H1 (cell line): Measurements from ENCODE around the gene SHISAL1. TPM values are rescaled to one million over a fixed set of nuclear protein-coding genes. Genes with fewer than 3 reads are reported as not detected.

Experiments used
- CTCF ChIA-PET: fragments of 300-600 bp; sonication (Branson Sonifier 250); formaldehyde crosslinking; loops from one replicate; lab custom pipeline; 2021; ENCODE audit not compliant: partially characterized antibody; lab: Charles Lee
- POLR2A ChIA-PET: fragments of 300-600 bp; sonication (Branson Sonifier 250); formaldehyde crosslinking; loops from one replicate; lab custom pipeline; 2021; ENCODE audit warnings: inconsistent platforms; ENCODE audit not compliant: partially characterized antibody; lab: Charles Lee
- DNase-seq, 2 experiments: peaks; one replicate each; pipeline versions ENCODE4 v3.0.0 to v3.0.0-alpha.2; 2010 to 2022; ENCODE audit warnings: low spot score in 2 of 2, low read depth in 1 of 2, mixed read lengths in 1 of 2
- FAIRE-seq: peaks from 2 replicates; lab custom pipeline; 2011; peaks lifted over from hg19 to GRCh38; lab: Jason Lieb, UNC
- H2AFZ ChIP-seq: 2 replicates; pipeline ENCODE4 v1.8.1; 2012; ENCODE audit warnings: low read length, inconsistent platforms
- H2AK5ac ChIP-seq: 2 replicates; pipeline ENCODE4 v1.6.1; 2013; ENCODE audit warnings: low read depth, low read length
- H2BK120ac ChIP-seq: replicated peaks from 2 replicates; pipeline ENCODE3; 2013; ENCODE audit warnings: low read depth, low read length, inconsistent platforms
- H2BK12ac ChIP-seq: 2 replicates; pipeline ENCODE4 v1.6.1; 2013; ENCODE audit warnings: low read depth, low read length
- H2BK15ac ChIP-seq: 2 replicates; pipeline ENCODE4 v1.6.1; 2013; ENCODE audit warnings: low read length
- H2BK20ac ChIP-seq: 2 replicates; pipeline ENCODE4 v1.6.1; 2013; ENCODE audit warnings: low read length
- H2BK5ac ChIP-seq: 2 replicates; pipeline ENCODE4 v1.6.1; 2013; ENCODE audit warnings: low read depth, low read length
- H3K14ac ChIP-seq: 2 replicates; pipeline ENCODE4 v1.6.1; 2013; ENCODE audit warnings: inconsistent platforms; ENCODE audit not compliant: insufficient read length
- H3K18ac ChIP-seq: 2 replicates; pipeline ENCODE4 v1.6.1; 2013; ENCODE audit warnings: low read length; ENCODE audit errors: extremely low read depth
- H3K23ac ChIP-seq: 2 replicates; pipeline ENCODE4 v1.6.1; 2013; ENCODE audit warnings: inconsistent platforms; ENCODE audit not compliant: insufficient read length
- H3K23me2 ChIP-seq: 2 replicates; pipeline ENCODE4 v1.6.1; 2013; ENCODE audit warnings: low read depth, low read length
- H3K27ac ChIP-seq: 2 replicates; pipeline ENCODE4 v1.6.1; 2011; ENCODE audit warnings: low read depth, low read length, inconsistent platforms
- H3K27me3 ChIP-seq, 4 experiments: replicated peaks in 1 of 4; 1 replicate in 1 of 4; 2 replicates in 3 of 4; pipeline versions ENCODE4 v1.6.1 to v1.8.1; 2011 to 2013; ENCODE audit warnings: low read length in 3 of 4, mild to moderate bottlenecking in 3 of 4, inconsistent platforms in 2 of 4, mixed read lengths in 2 of 4, moderate library complexity in 1 of 4; ENCODE audit not compliant: control insufficient read depth in 3 of 4, insufficient read depth in 3 of 4; ENCODE audit errors: extremely low read depth in 1 of 4
- H3K36me3 ChIP-seq, 4 experiments: 2 replicates each; pipeline versions ENCODE4 v1.6.1 to v1.8.1; 2011 to 2013; ENCODE audit warnings: mild to moderate bottlenecking in 4 of 4, low read length in 3 of 4, moderate library complexity in 2 of 4, control low read depth in 1 of 4, inconsistent platforms in 1 of 4; ENCODE audit not compliant: insufficient read depth in 4 of 4, control insufficient read depth in 2 of 4
- H3K4ac ChIP-seq: replicated peaks from 2 replicates; pipeline ENCODE3; 2013; ENCODE audit warnings: low read length, low read depth, mixed read lengths, inconsistent platforms; ENCODE audit not compliant: insufficient read length
- H3K4me1 ChIP-seq, 4 experiments: replicated peaks in 1 of 4; 1 replicate in 1 of 4; 2 replicates in 3 of 4; pipeline versions ENCODE4 v1.6.1 to v1.8.1; 2011 to 2013; ENCODE audit warnings: low read length in 3 of 4, inconsistent platforms in 2 of 4, mixed read lengths in 1 of 4; ENCODE audit not compliant: insufficient read depth in 4 of 4, control insufficient read depth in 3 of 4
- H3K4me2 ChIP-seq, 2 experiments: 2 replicates each; pipeline versions ENCODE4 v1.6.1 to v1.8.1; 2011 to 2013; ENCODE audit warnings: low read depth in 2 of 2, low read length in 2 of 2, control low read depth in 1 of 2, inconsistent platforms in 1 of 2, mild to moderate bottlenecking in 1 of 2; ENCODE audit not compliant: insufficient read depth in 1 of 2
- H3K4me3 ChIP-seq, 4 experiments: fragments of 200-600, 300-600 bp in 1 of 4; sonication (generic), shearing (Covaris generic), sonication (Bioruptor Twin) in 1 of 4; 2 replicates each; pipeline versions ENCODE4 v1.5.1 to v1.8.1; 2011 to 2016; ENCODE audit warnings: low read length in 4 of 4, low read depth in 3 of 4, control low read depth in 2 of 4, inconsistent platforms in 2 of 4, mild to moderate bottlenecking in 2 of 4, mixed read lengths in 1 of 4, moderate library complexity in 1 of 4; ENCODE audit not compliant: insufficient read depth in 2 of 4; ENCODE audit errors: extremely low read depth in 1 of 4
- H3K56ac ChIP-seq: replicated peaks from 2 replicates; pipeline ENCODE3; 2013; ENCODE audit warnings: low read depth, mild to moderate bottlenecking, mixed read lengths, low read length, inconsistent platforms; ENCODE audit not compliant: insufficient read length
- H3K79me1 ChIP-seq: 2 replicates; pipeline ENCODE4 v1.6.1; 2013; ENCODE audit warnings: low read depth, low read length, control low read depth
- H3K79me2 ChIP-seq, 2 experiments: 2 replicates each; pipeline versions ENCODE4 v1.6.1 to v1.8.1; 2012 to 2013; ENCODE audit warnings: low read length in 2 of 2, mild to moderate bottlenecking in 2 of 2, inconsistent platforms in 1 of 2; ENCODE audit not compliant: insufficient read depth in 2 of 2, control insufficient read depth in 1 of 2
- H3K9ac ChIP-seq, 4 experiments: replicated peaks in 1 of 4; 1 replicate in 1 of 4; 2 replicates in 3 of 4; pipeline versions ENCODE4 v1.6.1 to v1.8.1; 2011 to 2013; ENCODE audit warnings: low read depth in 3 of 4, low read length in 3 of 4, control low read depth in 2 of 4, mild to moderate bottlenecking in 2 of 4, moderate library complexity in 2 of 4, inconsistent platforms in 1 of 4; ENCODE audit errors: extremely low read depth in 1 of 4
- H3K9me3 ChIP-seq, 2 experiments: 2 replicates each; pipeline versions ENCODE4 v1.6.1 to v1.8.1; 2012 to 2013; ENCODE audit warnings: mild to moderate bottlenecking in 2 of 2, moderate library complexity in 2 of 2, control low read depth in 1 of 2, inconsistent platforms in 1 of 2, low read depth in 1 of 2, low read length in 1 of 2, mixed read lengths in 1 of 2; ENCODE audit not compliant: insufficient read depth in 2 of 2
- H4K20me1 ChIP-seq, 2 experiments: replicated peaks in 1 of 2; 2 replicates each; pipeline versions ENCODE3 to v1.8.1; 2011 to 2013; ENCODE audit warnings: inconsistent platforms in 2 of 2, low read length in 2 of 2, mild to moderate bottlenecking in 1 of 2; ENCODE audit not compliant: insufficient read depth in 2 of 2, control insufficient read depth in 1 of 2
- H4K5ac ChIP-seq: 2 replicates; pipeline ENCODE4 v1.6.1; 2013; ENCODE audit warnings: low read length, low read depth, mixed read lengths, inconsistent platforms; ENCODE audit not compliant: insufficient read length
- H4K8ac ChIP-seq: 2 replicates; pipeline ENCODE4 v1.8.0; 2013; ENCODE audit warnings: mild to moderate bottlenecking, moderate library complexity, low read length, inconsistent platforms; ENCODE audit not compliant: insufficient read depth; ENCODE audit errors: extremely low read depth
- H4K91ac ChIP-seq: replicated peaks from 2 replicates; pipeline ENCODE3; 2013; ENCODE audit warnings: low read length, mixed read lengths, inconsistent platforms; ENCODE audit not compliant: insufficient read length
- ATF3 ChIP-seq: IDR thresholded peaks from 2 replicates; pipeline ENCODE4 v1.6.1; 2011; ENCODE audit warnings: low read depth, mild to moderate bottlenecking, low read length; ENCODE audit not compliant: insufficient read depth
- CBX5 ChIP-seq: fragments of 300-800, 300-1000 bp; sonication (generic); IDR thresholded peaks from 2 replicates; pipeline ENCODE4 v1.7.1; 2016; ENCODE audit warnings: antibody characterized with exemption, low read length, low read depth
- CBX8 ChIP-seq: fragments of 300-800, 300-1000 bp; sonication (generic); IDR thresholded peaks from 2 replicates; pipeline ENCODE4 v1.7.1; 2016; ENCODE audit warnings: low read depth, low read length, borderline replicate concordance
- EP300 ChIP-seq, 2 experiments: IDR thresholded peaks; 1 replicate in 1 of 2; 2 replicates in 1 of 2; pipeline ENCODE4 v1.6.1; 2011 to 2012; ENCODE audit warnings: low read depth in 2 of 2, low read length in 2 of 2, mild to moderate bottlenecking in 2 of 2, borderline replicate concordance in 1 of 2, inconsistent platforms in 1 of 2, moderate library complexity in 1 of 2
- HDAC2 ChIP-seq, 2 experiments: fragments of 300-600 bp in 1 of 2; sonication (generic) in 1 of 2; IDR thresholded peaks; 2 replicates each; pipeline ENCODE4 v1.6.1; 2011 to 2012; ENCODE audit warnings: low read depth in 2 of 2, low read length in 2 of 2, mild to moderate bottlenecking in 2 of 2, moderate library complexity in 2 of 2, borderline replicate concordance in 1 of 2, inconsistent platforms in 1 of 2
- JUND ChIP-seq: IDR thresholded peaks from 2 replicates; pipeline ENCODE4 v1.6.1; 2011; ENCODE audit warnings: mild to moderate bottlenecking, improper control_type of control experiment, low read length
- KDM4A ChIP-seq: IDR thresholded peaks from one replicate; pipeline ENCODE4 v1.7.1; 2012; ENCODE audit warnings: low read depth, mild to moderate bottlenecking, moderate library complexity, low read length, inconsistent platforms; ENCODE audit not compliant: severe bottlenecking
- RNF2 ChIP-seq: fragments of 200-900, 300-1000 bp; sonication (generic); IDR thresholded peaks from 2 replicates; pipeline ENCODE4 v1.7.1; 2016; ENCODE audit warnings: borderline replicate concordance, low read depth, mild to moderate bottlenecking, antibody characterized with exemption, low read length; ENCODE audit not compliant: poor library complexity, severe bottlenecking; ENCODE audit errors: missing control alignments
- SIX5 ChIP-seq: IDR thresholded peaks from 2 replicates; pipeline ENCODE4 v1.6.1; 2011; ENCODE audit warnings: mild to moderate bottlenecking, low read depth, low read length
- TBP ChIP-seq: IDR thresholded peaks from 2 replicates; pipeline ENCODE4 v1.6.1; 2011; ENCODE audit warnings: low read depth, low read length, improper control_type of control experiment
- ZNF274 ChIP-seq: IDR thresholded peaks from 2 replicates; pipeline ENCODE4 v1.7.0; 2012; ENCODE audit warnings: low read length, borderline replicate concordance; ENCODE audit errors: extremely low read depth
- WGBS, 2 experiments: shearing (Covaris generic) in 1 of 2; methylation state at CpG; one replicate each; pipeline versions ENCODE4 v1.1.6 to v1.1.7; 2013 to 2015; ENCODE audit warnings: low lambda C conversion rate in 2 of 2, mixed read lengths in 2 of 2, inconsistent platforms in 1 of 2, low coverage in 1 of 2, missing lambda C conversion rate in 1 of 2; ENCODE audit not compliant: insufficient replicate concordance in 2 of 2, insufficient coverage in 1 of 2, insufficient read length in 1 of 2; ENCODE audit errors: extremely low coverage in 1 of 2, missing lambda C conversion rate in 1 of 2; 5-methylcytosine and 5-hydroxymethylcytosine counted together
- polyA plus RNA-seq, 7 experiments: library from polyadenylated mRNA; depleted of rRNA in 3 of 7; stranded (reverse) in 5 of 7; unstranded in 2 of 7; fragments of >200 nt in 5 of 7; fragments of 200-250 nt in 2 of 7; gene quantifications; 1 replicate in 5 of 7; 2 replicates in 1 of 7; 4 replicates in 1 of 7; pipeline versions ENCODE4 v1.2.1 to v1.2.3, GENCODE V29; 2011 to 2013; ENCODE audit warnings: missing spikeins in 2 of 7, mixed read lengths in 2 of 7
- total RNA-seq: library from RNA; stranded (reverse); fragmentation: NEBNext Ultra II Directional; extraction: Animal tissue kit (Norgen Biotek cat#: 25700); gene quantifications from 2 replicates; pipeline ENCODE4 v1.2.1, GENCODE V29; 2021

Gene SHISAL1
- total and polyA plus RNA-seq, 2 of the 8 experiments (the other 6 are each of a cell fraction or from before 2014, with no cell fraction given): 3.7 to 5.8 TPM

GRCh38 chr22:44211256-44211945 is 101.3 kb downstream of the SHISAL1 start:
- 79% methylated on average over 5 of the region's 6 CpGs; no CpG with 5 or more reads in 1 of the 2 experiments for WGBS, 2 experiments
- no peak overlapping the region for H3K56ac ChIP-seq
- 0 out of 4 replicates have a peak, but pooled peaks cover 0 to 3% of the 10 kb centered on the region in 2 experiments for H3K9me3 ChIP-seq
- H2BK120ac ChIP-seq: no peak overlapping the region
- no peak overlapping the region for H2AFZ ChIP-seq
- H3K18ac ChIP-seq: no peak overlapping the region
- H3K79me1 ChIP-seq: no peaks in the 10 kb centered on the region
- no peak overlapping the region for H4K8ac ChIP-seq
- H3K14ac ChIP-seq: no peak overlapping the region
- peaks cover 0 to 5% of the 10 kb centered on the region in 2 experiments for H4K20me1 ChIP-seq
- H2BK5ac ChIP-seq: no peak overlapping the region
- ChIA-PET POLR2A (interaction anchor here (0.6 kb wide), 1 partner anchor 50 kb away, joined by 4 read pairs; no protein-coding TSS in a partner anchor), CTCF (interaction anchor here (0.9 to 1.8 kb wide), 2 partner anchors 10 to 414 kb away, joined by 3 to 5 read pairs; no protein-coding TSS in a partner anchor)
- H3K4ac ChIP-seq: no peak overlapping the region
- H2BK15ac ChIP-seq: no peak overlapping the region
- no peak overlapping the region for H3K27ac ChIP-seq
- H3K27me3 ChIP-seq: no peaks in the 10 kb centered on the region
- no peaks in the 10 kb centered on the region for H3K79me2 ChIP-seq
- peaks cover 7% of the 10 kb centered on the region; the same call in 1 of the 2 replicates for H3K23me2 ChIP-seq
- no peaks in the 10 kb centered on the region; a peak in 1 of 8 replicates for H3K36me3 ChIP-seq
- no peak overlapping the region for H3K4me2 ChIP-seq
- H2BK12ac ChIP-seq: peak overlapping the region; percentile 7; the same call in 1 of the 2 replicates
- no peak for DNase-seq
- FAIRE-seq: no peak
- H3K4me3 ChIP-seq: no peak overlapping the region
- no peak overlapping the region for H2BK20ac ChIP-seq
- H4K5ac ChIP-seq: no peak overlapping the region
- no peak overlapping the region for H3K23ac ChIP-seq
- no peaks in the 10 kb centered on the region; a peak in 1 of 7 replicates for H3K4me1 ChIP-seq
- H4K91ac ChIP-seq: no peak overlapping the region
- no peak overlapping the region for H2AK5ac ChIP-seq
- no peak overlapping the region for H3K9ac ChIP-seq
- TF ChIP-seq HDAC2 (IDR thresholded peaks at IDR 0.05; ENCODE audit: borderline replicate concordance in 1 of 2, low read depth in 2 of 2, low read length in 2 of 2) (no peak), ATF3 (no peak), TBP (no peak), EP300 (IDR thresholded peaks at IDR 0.05; ENCODE audit: borderline replicate concordance in 1 of 2, low read depth in 2 of 2, low read length in 2 of 2) (no peak), JUND (no peak), RNF2 (no peak), KDM4A (no peak), CBX5 (no peak), CBX8 (no peak), ZNF274 (no peak), SIX5 (no peak)
